GM03348 (cell line): Measurements from ENCODE around the gene DTWD1.
"Not testable (repeated sequence)": the region's sequence is repeated elsewhere in the genome, so short reads cannot be mapped to it uniquely, and the experiment has no call there.

Experiments
- DNase-seq: peaks from one replicate; pipeline ENCODE4 v3.0.0; 2012; ENCODE audit warnings: low spot score

Gene DTWD1

GRCh38 chr15:49645941-49646340 lies 25.1 kb downstream of the DTWD1 start:
- peak; percentile 7 for DNase-seq

DNA sequence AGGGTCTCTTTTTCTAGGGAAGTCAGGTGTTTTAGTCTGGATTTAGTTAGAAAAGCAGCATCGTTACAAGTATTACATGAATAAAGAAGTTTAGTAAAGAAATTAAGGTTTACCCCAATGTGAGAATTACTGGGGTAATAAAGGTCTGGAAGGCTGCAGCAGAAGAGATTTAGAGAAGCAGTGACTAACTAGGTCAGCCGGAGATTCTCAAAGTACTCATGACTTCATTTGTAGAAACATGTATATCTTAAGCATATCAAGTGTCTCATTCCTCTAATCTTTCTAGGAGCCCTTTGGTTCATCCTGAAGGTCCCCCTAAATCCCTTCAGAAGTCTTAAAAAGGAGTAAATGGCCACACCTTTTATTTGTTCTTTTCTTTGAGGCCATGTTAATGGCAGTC lies 26.0 kb downstream of the DTWD1 start:
- no peak for DNase-seq

- DNase-seq = no peak
Measured at GRCh38 chr15:49649987-49650386, 29.1 kb downstream of the DTWD1 start.

- DNase-seq = no peak
Measured at GRCh38 chr15:49650676-49651075, 29.8 kb downstream of the DTWD1 start.

DNA sequence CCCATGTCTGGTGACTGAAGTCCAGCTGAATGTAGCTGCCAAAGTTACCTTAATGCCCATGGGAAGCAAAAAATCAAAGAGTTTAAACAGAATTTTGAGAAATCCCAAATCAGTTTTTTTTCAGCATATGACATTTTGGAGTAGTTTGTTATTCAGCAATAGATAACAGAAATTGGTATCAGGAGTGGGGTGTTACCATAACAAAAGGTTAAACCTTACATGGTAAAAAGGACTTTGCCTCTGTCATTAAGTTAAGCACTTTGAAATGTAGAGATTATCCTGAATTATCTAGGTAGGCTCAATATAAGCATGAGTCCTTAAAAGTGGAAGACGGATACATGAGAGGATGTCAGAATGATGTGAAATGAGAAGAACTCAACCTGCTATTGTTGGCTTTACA lies 32.1 kb downstream of the DTWD1 start:
- no peak for DNase-seq

GRCh38 chr15:49656734-49657133 lies 35.9 kb downstream of the DTWD1 start:
- no peak for DNase-seq

- DNase-seq = no peak
Measured at GRCh38 chr15:49664716-49665115, 43.9 kb downstream of the DTWD1 start.

DNA sequence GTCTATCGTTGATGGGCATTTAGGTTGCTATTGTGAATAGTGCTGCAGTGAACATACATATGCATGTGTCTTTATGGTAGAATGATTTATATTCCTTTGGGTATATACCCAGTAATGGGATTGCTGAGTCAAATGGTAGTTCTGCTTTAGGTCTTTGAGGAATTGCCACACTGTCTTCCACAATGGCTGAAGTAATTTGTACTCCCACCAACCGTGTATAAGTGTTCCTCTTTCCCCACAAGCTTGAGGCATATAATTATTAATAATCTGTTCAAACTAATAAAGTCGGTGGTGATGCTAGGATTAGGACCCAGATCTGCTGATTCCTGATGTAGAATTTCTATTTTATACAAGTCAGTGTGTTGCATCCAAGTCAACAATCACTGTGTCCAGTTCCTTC lies 45.6 kb downstream of the DTWD1 start:
- DNase-seq = not testable (repeated sequence)

GRCh38 chr15:49669288-49669687 lies 48.4 kb downstream of the DTWD1 start:
- DNase-seq = no peak

DNA sequence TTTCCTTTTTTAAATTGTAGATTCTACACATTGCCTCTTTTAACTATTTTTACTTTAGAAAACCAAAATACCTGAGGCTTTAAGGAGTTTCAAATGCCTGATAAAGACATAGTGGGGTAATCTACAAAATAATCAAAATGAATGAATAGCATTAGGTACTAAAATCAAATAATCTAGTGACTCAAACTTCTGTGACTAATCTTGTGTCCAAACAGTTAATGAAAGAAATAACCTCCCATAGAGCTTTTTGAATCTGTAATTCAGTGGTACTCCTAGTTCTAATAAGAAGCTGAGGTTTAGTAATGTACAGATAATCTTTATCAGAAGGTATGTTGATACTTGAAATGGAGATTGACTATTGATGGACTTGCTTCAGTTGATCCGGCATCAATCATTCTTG lies 53.0 kb downstream of the DTWD1 start:
- no peak for DNase-seq

- DNase-seq = peak; percentile 15
Measured at GRCh38 chr15:49674370-49674769, 53.5 kb downstream of the DTWD1 start.

- peak; percentile 62 for DNase-seq
Measured at GRCh38 chr15:49675041-49675440, 54.2 kb downstream of the DTWD1 start.

- no peak for DNase-seq
Measured at GRCh38 chr15:49678655-49679054, 57.8 kb downstream of the DTWD1 start.

DNA sequence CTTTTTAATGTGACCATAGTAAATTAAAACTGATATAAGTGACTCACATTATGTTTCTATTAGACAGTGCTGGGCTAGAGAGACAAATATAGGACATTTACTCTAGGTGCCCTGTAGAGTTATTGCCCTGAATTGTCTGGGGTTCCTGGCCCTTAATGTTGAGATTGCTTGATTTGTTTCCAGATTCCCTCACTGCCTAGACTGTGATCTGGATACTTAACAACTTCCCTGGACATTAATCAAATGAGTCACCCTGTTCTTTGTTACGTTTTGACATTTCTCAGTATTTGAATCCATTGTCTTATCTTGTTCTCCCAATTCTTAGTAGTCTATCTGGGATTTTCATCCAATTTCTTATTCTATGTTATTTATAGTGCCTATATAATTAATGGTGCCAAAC lies 65.8 kb downstream of the DTWD1 start:
- peak; percentile 6 for DNase-seq

DNA sequence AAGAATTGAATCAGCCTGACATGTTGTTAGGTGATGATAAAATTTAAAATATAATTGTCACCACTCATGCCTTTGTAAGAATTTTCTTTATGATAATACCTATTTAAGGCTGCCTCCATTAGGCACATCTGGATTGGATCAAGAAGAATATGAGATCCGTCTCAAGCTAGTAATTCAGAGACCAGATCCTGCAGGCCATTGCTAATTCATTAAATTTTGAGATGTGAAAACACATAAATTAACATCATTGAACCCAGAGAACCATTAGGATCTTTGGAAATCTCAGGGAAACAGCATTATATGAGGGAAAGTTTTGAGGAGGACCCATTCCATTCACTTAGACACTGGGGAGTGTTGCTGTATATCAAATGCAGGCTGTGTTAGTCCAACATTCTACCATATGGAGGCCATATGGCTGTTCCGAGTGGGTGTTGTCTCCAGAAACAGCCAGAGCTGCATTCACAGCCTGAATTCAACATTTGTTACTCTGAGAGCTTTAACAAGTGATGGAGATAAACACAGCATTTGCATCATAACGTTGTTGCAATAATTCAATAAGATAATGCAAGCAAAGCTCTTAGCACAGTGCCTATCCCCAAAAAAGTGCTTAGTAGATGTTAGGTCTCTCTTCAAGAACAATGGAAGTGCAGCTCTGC lies 67.4 kb downstream of the DTWD1 start:
- DNase-seq = no peak

DNA sequence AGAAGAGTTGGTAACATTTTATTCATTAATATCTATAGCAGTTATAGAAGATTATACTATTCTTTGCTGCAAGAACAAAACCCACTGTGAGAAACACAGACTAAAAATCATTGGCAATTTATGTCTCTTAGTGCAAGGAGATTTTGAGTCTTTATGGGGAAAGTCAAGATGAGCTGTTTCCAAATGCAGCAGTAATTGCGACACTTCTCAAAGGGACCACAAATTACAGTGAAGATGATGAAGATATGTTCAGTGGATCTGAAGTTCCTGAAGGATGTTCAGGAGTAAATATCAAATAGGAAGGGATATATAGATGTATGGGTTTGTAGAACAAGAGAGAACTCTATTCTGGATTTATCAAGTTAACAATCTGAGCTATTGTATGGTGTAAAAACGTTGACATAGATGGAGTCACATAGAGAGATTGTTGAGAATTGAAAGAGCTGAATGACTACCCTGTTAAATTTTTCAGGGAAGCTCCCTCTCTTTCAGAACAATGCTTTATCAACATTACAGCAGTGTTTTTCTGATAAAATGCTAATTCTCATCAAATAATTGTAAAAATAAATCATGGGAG lies 71.8 kb downstream of the DTWD1 start:
- DNase-seq = no peak

- no peak for DNase-seq
Measured at GRCh38 chr15:49693498-49693897, 72.7 kb downstream of the DTWD1 start.

DNA sequence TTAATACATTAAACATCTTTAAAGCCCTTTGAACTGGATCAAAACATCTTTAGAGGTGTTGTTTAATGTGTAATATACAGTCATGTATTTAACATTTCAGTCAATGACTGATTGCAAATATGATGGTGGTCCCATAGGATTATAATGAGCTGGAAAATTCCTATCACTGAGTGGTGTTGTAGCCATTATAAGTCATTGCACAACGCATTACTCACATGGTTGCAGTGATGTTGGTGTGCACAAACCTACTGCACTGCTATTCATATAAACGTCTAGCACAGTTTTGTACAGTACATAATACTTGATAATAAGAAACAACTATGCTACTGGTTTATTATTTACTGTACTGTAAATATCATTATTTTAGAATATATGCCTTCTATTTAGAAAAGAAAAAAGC lies 75.6 kb downstream of the DTWD1 start:
- DNase-seq = no peak

- no peak for DNase-seq
Measured at GRCh38 chr15:49697121-49697520, 76.3 kb downstream of the DTWD1 start.

- DNase-seq = not testable (repeated sequence)
Measured at GRCh38 chr15:49702982-49703381, 82.1 kb downstream of the DTWD1 start.
